Smooth muscle cell (in vitro differentiated cells): ENCODE results near the gene SEMA3D. TPM values are rescaled to one million over a fixed set of nuclear protein-coding genes. Genes with fewer than 3 reads are reported as not detected.

ENCODE experiments used
- DNase-seq: peaks from one replicate; lab custom pipeline; 2025; ENCODE audit not compliant: unreplicated experiment; lab: John Stamatoyannopoulos, UW
- H2AFZ ChIP-seq: fragments of 200-600 bp; sonication (generic); 2 replicates; pipeline ENCODE4 v1.6.0; 2016; ENCODE audit warnings: antibody characterized with exemption, low read depth, mild to moderate bottlenecking
- H3F3A ChIP-seq: fragments of 200-600 bp; sonication (generic); 2 replicates; pipeline ENCODE4 v1.6.0; 2017; ENCODE audit warnings: antibody characterized with exemption, low read depth
- H3K27ac ChIP-seq: fragments of 200-600 bp; sonication (generic); 2 replicates; pipeline ENCODE4 v1.5.1; 2016; ENCODE audit warnings: low read depth, mild to moderate bottlenecking
- H3K27me3 ChIP-seq: fragments of 200-600 bp; sonication (generic); 2 replicates; pipeline ENCODE4 v1.6.1; 2016; ENCODE audit warnings: low read depth, mild to moderate bottlenecking
- H3K36me3 ChIP-seq: fragments of 200-600 bp; sonication (generic); 2 replicates; pipeline ENCODE4 v1.5.1; 2016; ENCODE audit warnings: low read depth
- H3K4me1 ChIP-seq: fragments of 200-600 bp; sonication (generic); 2 replicates; pipeline ENCODE4 v1.5.1; 2016; ENCODE audit warnings: low read depth
- H3K4me2 ChIP-seq: fragments of 200-600 bp; sonication (generic); 2 replicates; pipeline ENCODE4 v1.6.0; 2016; ENCODE audit warnings: mild to moderate bottlenecking
- H3K4me3 ChIP-seq: fragments of 200-600 bp; sonication (generic); 2 replicates; pipeline ENCODE4 v1.5.1; 2016; ENCODE audit warnings: mild to moderate bottlenecking
- H3K79me2 ChIP-seq: fragments of 200-600 bp; sonication (generic); 2 replicates; pipeline ENCODE4 v1.6.0; 2016; ENCODE audit warnings: low read depth, mild to moderate bottlenecking
- H3K9ac ChIP-seq: fragments of 200-600 bp; sonication (generic); 2 replicates; pipeline ENCODE4 v1.6.0; 2016; ENCODE audit warnings: low read depth
- H3K9me3 ChIP-seq: fragments of 200-600 bp; sonication (generic); replicated peaks from 2 replicates; pipeline ENCODE4 v1.5.1; 2016; ENCODE audit warnings: low read depth
- H4K20me1 ChIP-seq: fragments of 200-600 bp; sonication (generic); 2 replicates; pipeline ENCODE4 v1.6.0; 2016; ENCODE audit warnings: low read depth
- WGBS: methylation state at CpG from one replicate; pipeline ENCODE4 v1.1.7; 2016; ENCODE audit warnings: low lambda C conversion rate; 5-methylcytosine and 5-hydroxymethylcytosine counted together
- polyA plus RNA-seq: library from polyadenylated mRNA; unstranded; fragments of >200 nt; fragmentation: Nextera tagmentation; extraction: Ambion mirVana; gene quantifications from 2 replicates; pipeline ENCODE4 v1.2.1, GENCODE V29; 2016
- total RNA-seq: library from RNA; depleted of rRNA; stranded (reverse); fragments of >200 nt; gene quantifications from 2 replicates; pipeline ENCODE4 v1.2.3, GENCODE V29; 2014
- TF ChIP-seq, protein P1 (sequence below): fragments of 200-600 bp; sonication (generic); IDR thresholded peaks from 2 replicates; pipeline ENCODE4 v1.5.1; 2017; ENCODE audit warnings: borderline replicate concordance, mild to moderate bottlenecking, antibody characterized with exemption; ENCODE audit not compliant: insufficient read depth, poor library complexity, severe bottlenecking

SEMA3D gene
- total and polyA plus RNA-seq, 2 experiments from 2014 or later: 9.8 to 106 TPM

DNA sequence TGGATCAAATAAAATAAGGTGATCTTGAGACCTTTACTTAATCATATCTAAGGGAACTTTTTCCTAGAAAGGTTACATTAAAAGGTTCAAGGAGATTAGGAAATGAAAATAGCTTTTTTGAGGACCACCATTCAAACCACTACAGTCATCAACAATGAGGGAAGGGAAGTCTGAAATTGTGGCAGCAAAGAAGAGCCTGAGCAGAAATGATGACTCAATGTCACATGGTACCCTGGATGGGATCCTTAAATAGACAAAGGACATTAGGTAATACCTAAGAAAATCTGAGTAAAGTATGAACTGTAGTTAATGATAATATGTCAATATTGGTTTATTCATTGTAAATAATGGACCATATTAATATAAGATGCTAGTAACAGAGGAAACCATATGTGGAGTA, 236.0 kb downstream of the SEMA3D start:
- no peak overlapping the region for H3K9ac ChIP-seq
- no peaks in the 10 kb centered on the region for H3K36me3 ChIP-seq
- H3F3A ChIP-seq: no peaks in the 10 kb centered on the region
- no peak overlapping the region for H2AFZ ChIP-seq
- no peak overlapping the region for H3K4me2 ChIP-seq
- no peaks in the 10 kb centered on the region for H3K79me2 ChIP-seq
- TF ChIP-seq, protein P1, sequence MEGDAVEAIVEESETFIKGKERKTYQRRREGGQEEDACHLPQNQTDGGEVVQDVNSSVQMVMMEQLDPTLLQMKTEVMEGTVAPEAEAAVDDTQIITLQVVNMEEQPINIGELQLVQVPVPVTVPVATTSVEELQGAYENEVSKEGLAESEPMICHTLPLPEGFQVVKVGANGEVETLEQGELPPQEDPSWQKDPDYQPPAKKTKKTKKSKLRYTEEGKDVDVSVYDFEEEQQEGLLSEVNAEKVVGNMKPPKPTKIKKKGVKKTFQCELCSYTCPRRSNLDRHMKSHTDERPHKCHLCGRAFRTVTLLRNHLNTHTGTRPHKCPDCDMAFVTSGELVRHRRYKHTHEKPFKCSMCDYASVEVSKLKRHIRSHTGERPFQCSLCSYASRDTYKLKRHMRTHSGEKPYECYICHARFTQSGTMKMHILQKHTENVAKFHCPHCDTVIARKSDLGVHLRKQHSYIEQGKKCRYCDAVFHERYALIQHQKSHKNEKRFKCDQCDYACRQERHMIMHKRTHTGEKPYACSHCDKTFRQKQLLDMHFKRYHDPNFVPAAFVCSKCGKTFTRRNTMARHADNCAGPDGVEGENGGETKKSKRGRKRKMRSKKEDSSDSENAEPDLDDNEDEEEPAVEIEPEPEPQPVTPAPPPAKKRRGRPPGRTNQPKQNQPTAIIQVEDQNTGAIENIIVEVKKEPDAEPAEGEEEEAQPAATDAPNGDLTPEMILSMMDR: no peak
- peaks cover 2% of the 10 kb centered on the region for H3K4me1 ChIP-seq
- no peak overlapping the region for H3K27ac ChIP-seq
- H4K20me1 ChIP-seq: no peaks in the 10 kb centered on the region
- no peak for DNase-seq
- H3K4me3 ChIP-seq: no peak overlapping the region
- H3K9me3 ChIP-seq: no peaks in the 10 kb centered on the region
- no peaks in the 10 kb centered on the region for H3K27me3 ChIP-seq

DNA sequence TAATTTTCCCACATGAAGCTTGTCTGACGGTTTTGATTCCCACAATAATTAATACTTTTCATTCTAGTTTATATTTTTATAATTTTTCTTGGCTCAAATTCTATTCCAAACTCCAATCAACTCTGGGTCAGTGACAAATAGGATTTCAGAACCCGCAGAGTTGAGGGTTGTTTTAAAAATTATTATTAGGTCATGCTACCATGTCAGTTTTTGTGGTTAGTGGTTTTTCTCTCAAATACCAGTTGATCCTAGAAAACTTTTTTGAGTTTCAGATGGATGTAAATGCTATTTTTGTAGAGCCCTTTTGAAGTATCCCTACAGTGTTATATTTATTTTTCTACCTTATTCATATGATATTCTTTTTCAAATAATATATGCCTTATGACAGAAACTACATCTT, 237.4 kb downstream of the SEMA3D start:
- no peaks in the 10 kb centered on the region for H3K36me3 ChIP-seq
- no peak overlapping the region for H3K4me3 ChIP-seq
- no peaks in the 10 kb centered on the region for H3K9me3 ChIP-seq
- H3F3A ChIP-seq: no peaks in the 10 kb centered on the region
- H2AFZ ChIP-seq: no peak overlapping the region
- H3K4me1 ChIP-seq: peaks cover 2% of the 10 kb centered on the region
- H3K27me3 ChIP-seq: no peaks in the 10 kb centered on the region
- H3K79me2 ChIP-seq: no peaks in the 10 kb centered on the region
- WGBS: 56% methylated on average over 2 of the region's 2 CpGs
- no peaks in the 10 kb centered on the region for H4K20me1 ChIP-seq
- H3K9ac ChIP-seq: no peak overlapping the region
- H3K27ac ChIP-seq: no peak overlapping the region
- no peak for DNase-seq
- TF ChIP-seq, protein P1: no peak
- peak overlapping the region; percentile 44 for H3K4me2 ChIP-seq

DNA sequence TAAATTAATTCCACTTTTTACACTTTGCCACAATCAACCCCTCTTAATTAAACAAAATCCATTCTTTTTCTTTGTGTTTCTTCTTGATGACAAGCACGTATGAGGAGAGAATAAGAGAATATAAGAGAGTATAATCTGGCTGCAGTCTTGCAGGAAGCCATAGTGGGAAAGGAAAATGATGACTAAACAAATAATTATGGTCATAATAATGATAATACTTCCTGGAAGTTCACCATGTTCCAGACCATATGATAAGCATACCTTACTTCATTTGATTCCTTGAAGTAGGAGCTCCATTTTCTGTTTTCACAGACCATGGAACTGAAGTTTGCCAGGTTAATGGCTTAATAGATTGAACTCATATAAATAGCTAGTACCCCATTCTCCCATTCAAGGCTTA, 237.8 kb downstream of the SEMA3D start:
- 64% methylated on average over 1 of the region's 1 CpG for WGBS
- Histone ChIP-seq H2AFZ (no peak overlapping the region), H3K4me2 (peak overlapping the region; percentile 44)

DNA sequence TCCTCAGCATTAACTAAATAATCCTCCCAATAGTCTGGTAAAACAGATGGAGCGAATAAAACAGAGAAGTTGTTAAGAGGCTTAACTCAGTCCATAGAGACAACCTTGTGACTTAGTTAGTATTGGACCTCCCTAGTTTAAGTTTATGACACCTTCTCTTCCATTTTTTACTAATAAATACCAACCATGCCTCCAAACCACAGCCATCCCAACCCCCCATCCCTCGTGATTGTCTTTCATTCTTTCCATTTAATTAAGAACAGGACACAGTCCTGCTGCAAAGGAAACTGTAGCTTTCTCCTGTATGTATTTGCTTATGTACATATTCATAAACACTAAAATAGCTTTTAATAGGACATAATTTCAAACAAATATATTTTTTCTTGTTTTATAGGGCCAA, 238.2 kb downstream of the SEMA3D start:
- Histone ChIP-seq H3K36me3 (no peaks in the 10 kb centered on the region), H3K4me1 (peaks cover 2% of the 10 kb centered on the region), H3K27ac (no peak overlapping the region), H4K20me1 (no peaks in the 10 kb centered on the region), H3K9ac (no peak overlapping the region), H3F3A (no peaks in the 10 kb centered on the region), H2AFZ (no peak overlapping the region), H3K9me3 (no peaks in the 10 kb centered on the region), H3K4me3 (no peak overlapping the region), H3K27me3 (no peaks in the 10 kb centered on the region), H3K4me2 (peak overlapping the region; percentile 44), H3K79me2 (no peaks in the 10 kb centered on the region)
- TF ChIP-seq, protein P1: no peak
- WGBS: 5% methylated on average over 2 of the region's 2 CpGs
- no peak for DNase-seq

More for the DNA sequence above, 237.8 kb downstream of the SEMA3D start:
- no peak for DNase-seq
- H3K27me3 ChIP-seq: no peaks in the 10 kb centered on the region
- no peak overlapping the region for H3K4me3 ChIP-seq
- H3K9me3 ChIP-seq: no peaks in the 10 kb centered on the region
- TF ChIP-seq, protein P1: no peak
- no peak overlapping the region for H3K9ac ChIP-seq
- no peaks in the 10 kb centered on the region for H4K20me1 ChIP-seq
- H3K4me1 ChIP-seq: peaks cover 2% of the 10 kb centered on the region
- no peaks in the 10 kb centered on the region for H3K36me3 ChIP-seq
- H3K27ac ChIP-seq: no peak overlapping the region
- H3F3A ChIP-seq: no peaks in the 10 kb centered on the region
- H3K79me2 ChIP-seq: no peaks in the 10 kb centered on the region
